ENCODE data around the gene MAPK10. TPM values are rescaled to one million over a fixed set of nuclear protein-coding genes. Genes with fewer than 3 reads are reported as not detected.
"Not testable (repeated sequence)": the region's sequence is repeated elsewhere in the genome, so short reads cannot be mapped to it uniquely, and the experiment has no call there.

The MAPK10 gene
- total RNA-seq, 1 experiment from 2014 or later = 0.06 TPM

DNA sequence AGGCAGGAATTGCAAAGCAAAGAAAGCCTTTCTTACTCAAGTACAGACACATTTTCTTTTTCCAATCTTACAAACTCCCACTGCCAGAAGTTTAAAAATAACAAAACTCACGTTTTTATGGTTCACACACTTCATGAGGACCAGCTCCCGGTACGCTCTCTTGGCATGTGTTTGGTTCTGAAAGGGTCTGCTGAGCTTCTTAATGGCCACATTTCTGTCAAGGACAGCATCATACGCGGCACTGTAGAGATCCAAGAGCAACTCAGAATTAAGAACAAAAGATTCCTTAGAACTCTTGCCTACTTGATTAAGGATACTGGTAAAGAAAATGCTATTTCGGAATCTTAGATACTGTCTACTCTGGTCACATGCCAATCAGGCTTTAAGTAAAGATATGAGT lies 252.7 kb downstream of the MAPK10 start:
- DNase-seq (ENCODE audit: low read depth) = no peak

DNA sequence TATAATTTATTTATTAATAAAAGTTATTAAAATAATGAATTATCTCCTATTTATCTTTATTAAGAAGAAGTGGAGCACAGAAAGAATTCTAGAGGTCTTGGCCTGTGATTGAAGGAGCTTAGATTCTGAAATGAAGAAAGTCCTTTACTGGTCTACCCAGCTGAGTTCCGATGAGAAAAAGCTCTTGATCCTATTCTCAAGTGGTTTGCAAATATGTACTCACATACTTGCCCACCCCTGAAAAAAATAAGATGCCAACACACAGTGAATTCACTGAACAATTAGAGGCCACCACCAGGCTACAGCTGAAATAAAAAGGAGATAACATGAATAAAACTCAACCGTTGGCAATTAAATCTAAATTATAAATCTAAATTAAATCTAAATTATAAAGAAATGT lies 253.4 kb downstream of the MAPK10 start:
- no peak for DNase-seq (ENCODE audit: low read depth)

GRCh38 chr4:86101841-86102240 lies 258.0 kb downstream of the MAPK10 start:
- DNase-seq (ENCODE audit: low read depth) = no peak

DNA sequence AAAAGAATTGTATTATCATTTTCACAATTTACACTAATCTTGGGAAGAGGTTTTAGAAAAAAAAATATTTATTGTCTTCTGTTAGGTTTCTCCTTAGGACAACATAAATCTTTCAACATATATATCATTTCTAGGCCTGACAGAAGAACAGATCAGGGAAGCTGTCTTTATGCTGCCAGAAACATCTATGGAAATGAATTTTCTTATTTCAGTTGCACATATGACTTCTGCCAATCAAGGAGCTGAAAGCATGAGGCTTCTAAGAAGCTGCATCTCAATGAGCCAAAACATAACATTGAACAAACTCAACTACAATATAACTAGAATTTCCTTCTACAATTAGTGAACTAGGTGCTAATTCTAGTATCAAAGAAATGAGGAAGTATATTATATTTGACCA lies 258.4 kb downstream of the MAPK10 start:
- no peak for DNase-seq (ENCODE audit: low read depth)

- no peak for DNase-seq (ENCODE audit: low read depth)
Measured at GRCh38 chr4:86100539-86101215, 259.2 kb downstream of the MAPK10 start.

GRCh38 chr4:86099348-86099747 lies 260.5 kb downstream of the MAPK10 start:
- DNase-seq (ENCODE audit: low read depth) = no peak

GRCh38 chr4:86098691-86099090 lies 261.2 kb downstream of the MAPK10 start:
- no peak for DNase-seq (ENCODE audit: low read depth)

GRCh38 chr4:86096373-86096772 lies 263.5 kb downstream of the MAPK10 start:
- no peak for DNase-seq (ENCODE audit: low read depth)

DNA sequence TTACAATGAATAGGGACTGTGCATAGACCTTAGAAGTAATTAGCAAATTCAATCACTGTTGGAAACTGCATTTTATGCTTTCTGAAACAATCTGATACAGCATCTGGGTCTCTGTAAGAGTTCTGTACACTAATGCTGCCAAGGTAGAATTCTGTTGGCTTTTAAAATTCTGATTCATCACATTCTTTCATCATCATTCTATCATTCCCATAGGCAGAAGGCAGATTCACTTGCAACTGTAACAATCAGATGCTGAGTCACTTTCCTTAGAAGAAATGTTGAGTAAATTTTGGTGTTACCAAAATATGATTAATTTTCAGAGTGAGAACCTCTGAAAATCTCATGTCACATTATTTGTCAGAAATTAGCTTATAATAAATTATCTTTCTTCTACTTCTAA lies 267.2 kb downstream of the MAPK10 start:
- peak; percentile 3 for DNase-seq (ENCODE audit: low read depth)

GRCh38 chr4:86091201-86091600 lies 268.7 kb downstream of the MAPK10 start:
- no peak for DNase-seq (ENCODE audit: low read depth)

DNA sequence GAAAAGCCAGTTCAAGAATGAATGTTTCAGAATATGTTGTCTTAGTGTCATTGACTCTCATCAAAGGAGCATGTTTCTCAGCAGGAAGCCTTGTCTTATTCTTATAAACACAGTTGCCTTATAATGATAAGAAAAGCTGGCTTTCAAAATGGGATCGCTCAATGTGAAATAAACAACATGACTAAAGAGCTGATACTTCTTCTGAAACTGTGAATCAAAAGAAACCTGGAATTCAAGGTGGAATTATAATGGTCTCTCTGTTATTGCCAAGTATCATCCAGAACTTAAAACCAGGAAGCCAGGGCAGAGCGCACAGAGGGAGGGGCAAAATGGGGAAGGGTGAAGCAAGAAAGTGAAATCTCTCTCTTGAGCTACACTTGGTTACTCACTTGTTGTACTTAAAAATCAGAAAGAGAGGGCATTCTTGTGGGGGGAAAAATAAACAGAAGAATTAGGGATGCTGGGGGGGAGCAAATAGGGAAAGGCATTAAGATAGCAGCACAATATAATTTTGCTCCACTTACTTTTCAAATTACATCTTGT lies 270.0 kb downstream of the MAPK10 start:
- DNase-seq (ENCODE audit: low read depth) = no peak

GRCh38 chr4:86089053-86089452 lies 270.8 kb downstream of the MAPK10 start:
- DNase-seq (ENCODE audit: low read depth) = no peak

DNA sequence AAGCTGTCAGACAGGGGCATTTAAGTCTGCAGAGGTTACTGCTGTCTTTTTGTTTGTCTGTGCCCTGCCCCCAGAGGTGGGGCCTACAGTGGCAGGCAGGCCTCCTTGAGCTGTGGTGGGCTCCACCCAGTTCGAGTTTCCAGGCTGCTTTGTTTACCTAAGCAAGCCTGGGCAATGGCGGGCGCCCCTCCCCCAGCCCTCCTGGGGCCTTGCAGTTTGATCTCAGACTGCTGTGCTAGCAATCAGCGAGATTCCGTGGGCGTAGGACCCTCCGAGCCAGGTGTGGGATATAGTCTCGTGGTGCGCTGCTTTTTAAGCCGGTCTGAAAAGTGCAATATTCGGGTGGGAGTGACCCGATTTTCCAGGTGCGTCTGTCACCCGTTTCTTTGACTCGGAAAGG lies 284.1 kb downstream of the MAPK10 start:
- not testable (repeated sequence) for DNase-seq (ENCODE audit: low read depth)

GRCh38 chr4:86060341-86060740 lies 299.5 kb downstream of the MAPK10 start:
- DNase-seq (ENCODE audit: low read depth) = no peak

- no peak for DNase-seq (ENCODE audit: low read depth)
Measured at GRCh38 chr4:86058621-86059020, 301.2 kb downstream of the MAPK10 start.

- DNase-seq (ENCODE audit: low read depth) = no peak
Measured at GRCh38 chr4:86055898-86056297, 304.0 kb downstream of the MAPK10 start.

DNA sequence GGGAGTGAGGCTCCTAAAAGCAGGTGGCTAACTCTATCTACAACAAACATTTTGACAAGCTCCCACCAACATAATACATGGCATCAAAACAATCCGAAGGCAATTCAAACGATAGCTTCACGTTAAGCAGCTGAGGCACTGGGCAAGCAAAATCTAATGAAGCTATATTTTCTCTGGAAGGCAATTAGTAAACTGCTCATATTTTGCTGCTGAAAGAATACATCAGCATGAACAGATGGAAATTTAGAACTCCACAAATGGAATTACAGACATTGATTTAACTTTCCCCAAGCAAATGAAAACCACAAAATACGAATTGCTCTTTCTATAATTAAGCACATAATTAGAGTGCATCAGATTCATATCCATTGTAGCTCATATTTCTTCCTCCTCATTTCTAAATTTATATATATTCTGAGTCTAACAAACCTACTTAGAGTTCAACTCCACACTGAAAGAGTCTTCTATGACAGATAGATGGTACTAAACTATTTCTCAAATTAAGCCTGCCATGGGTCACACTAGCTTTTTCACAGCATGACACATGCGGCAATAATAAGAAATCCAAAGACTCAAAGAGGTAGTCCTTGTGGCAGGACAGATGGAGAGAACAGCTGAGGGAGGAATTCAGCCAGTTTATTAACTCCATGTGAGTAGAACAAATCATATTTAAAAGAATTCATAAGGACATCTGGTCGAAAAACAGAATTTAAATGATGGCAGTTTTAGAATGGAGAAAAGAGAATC lies 305.4 kb downstream of the MAPK10 start:
- no peak for DNase-seq (ENCODE audit: low read depth)

- no peak for DNase-seq (ENCODE audit: low read depth)
Measured at GRCh38 chr4:86050496-86050895, 309.4 kb downstream of the MAPK10 start.

GRCh38 chr4:86048426-86048825 lies 311.4 kb downstream of the MAPK10 start:
- no peak for DNase-seq (ENCODE audit: low read depth)

GRCh38 chr4:86044593-86044985 lies 315.3 kb downstream of the MAPK10 start:
- DNase-seq (ENCODE audit: low read depth) = no peak

- peak; percentile 23 for DNase-seq (ENCODE audit: low read depth)
Measured at GRCh38 chr4:86043755-86044592, 315.9 kb downstream of the MAPK10 start.

DNA sequence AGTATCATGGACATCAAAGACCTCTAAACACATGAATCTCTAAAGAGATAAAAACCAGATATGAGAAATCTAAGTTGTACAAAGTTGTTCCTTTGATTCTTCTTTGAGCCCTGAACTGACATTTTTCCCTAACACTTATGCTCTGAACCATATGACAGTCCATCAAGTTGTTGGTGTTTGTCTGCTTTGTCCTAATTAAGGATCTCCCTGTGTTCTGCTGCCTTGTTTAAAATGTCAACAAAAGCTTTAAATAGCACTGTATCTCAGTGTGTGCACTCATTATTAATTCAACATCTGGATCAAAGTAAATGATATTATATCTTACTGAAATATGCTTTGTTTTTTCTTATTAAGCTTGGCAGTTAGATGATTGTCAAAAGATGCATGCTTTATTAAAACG lies 321.8 kb downstream of the MAPK10 start:
- no peak for DNase-seq (ENCODE audit: low read depth)

All from Daoy (cell line).